Mesenteric fat pad (tissue), 1 donor: ENCODE data around the gene C1R. TPM values are rescaled to one million over a fixed set of nuclear protein-coding genes. Genes with fewer than 3 reads are reported as not detected.
"Not testable (repeated sequence)": the region's sequence is repeated elsewhere in the genome, so short reads cannot be mapped to it uniquely, and the experiment has no call there.

ENCODE experiments used
- DNase-seq: peaks from one replicate; pipeline ENCODE4 v3.0.0-alpha.2; 2020; ENCODE audit warnings: low spot score
- total RNA-seq: library from RNA; stranded (reverse); fragmentation: NEBNext Ultra II Directional; extraction: Animal tissue kit (Norgen Biotek cat#: 25700); gene quantifications from one replicate; pipeline ENCODE4 v1.2.1, GENCODE V29; 2021
- donor health status: DM: yes; HTN: yes; CAD: no.

C1R gene
- total RNA-seq, 1 donor from 2014 or later: 789 TPM

- no peak for DNase-seq
Measured at GRCh38 chr12:7069386-7069785, 22.9 kb downstream of the C1R start.

GRCh38 chr12:7068994-7069346 lies 23.3 kb downstream of the C1R start:
- DNase-seq: no peak

- DNase-seq: no peak
Measured at GRCh38 chr12:7068240-7068993, 23.8 kb downstream of the C1R start.

GRCh38 chr12:7067096-7067495 lies 25.1 kb downstream of the C1R start:
- DNase-seq: no peak

- no peak for DNase-seq
Measured at GRCh38 chr12:7066596-7066995, 25.6 kb downstream of the C1R start.

GRCh38 chr12:7065073-7065623 lies 27.1 kb downstream of the C1R start:
- no peak for DNase-seq

- no peak for DNase-seq
Measured at GRCh38 chr12:7064516-7064915, 27.7 kb downstream of the C1R start.

GRCh38 chr12:7061596-7061995 lies 30.6 kb downstream of the C1R start:
- DNase-seq: no peak

GRCh38 chr12:7061138-7061537 lies 31.1 kb downstream of the C1R start:
- no peak for DNase-seq

GRCh38 chr12:7060353-7060954 lies 31.8 kb downstream of the C1R start, which contains the start of gene C1S:
Gene C1S, plus strand, starts transcription at chr12:7060718. Its CDS starts 1,195 bp downstream, at chr12:7061913.
- DNase-seq: no peak

- no peak for DNase-seq
Measured at GRCh38 chr12:7059780-7060179, 32.5 kb downstream of the C1R start.

GRCh38 chr12:7058850-7059395 lies 33.3 kb downstream of the C1R start:
- DNase-seq: no peak

- no peak for DNase-seq
Measured at GRCh38 chr12:7058163-7058845, 33.9 kb downstream of the C1R start.

GRCh38 chr12:7055736-7056135 lies 36.5 kb downstream of the C1R start:
- not testable (repeated sequence) for DNase-seq

GRCh38 chr12:7054925-7055324 lies 37.3 kb downstream of the C1R start:
- DNase-seq: no peak

- not testable (repeated sequence) for DNase-seq
Measured at GRCh38 chr12:7049973-7050372, 42.3 kb downstream of the C1R start.

- DNase-seq: not testable (repeated sequence)
Measured at GRCh38 chr12:7049445-7049951, 42.7 kb downstream of the C1R start.

GRCh38 chr12:7047306-7047705 lies 44.9 kb downstream of the C1R start:
- no peak for DNase-seq

- no peak for DNase-seq
Measured at GRCh38 chr12:7046383-7047105, 45.7 kb downstream of the C1R start.

GRCh38 chr12:7045913-7046312 lies 46.3 kb downstream of the C1R start:
- no peak for DNase-seq

- no peak for DNase-seq
Measured at GRCh38 chr12:7042842-7043241, 49.4 kb downstream of the C1R start.
